ENCODE data around the gene SDF4. TPM values are rescaled to one million over a fixed set of nuclear protein-coding genes. Genes with fewer than 3 reads are reported as not detected.

The SDF4 gene
- total RNA-seq, 1 experiment from 2014 or later: 139 TPM

DNA sequence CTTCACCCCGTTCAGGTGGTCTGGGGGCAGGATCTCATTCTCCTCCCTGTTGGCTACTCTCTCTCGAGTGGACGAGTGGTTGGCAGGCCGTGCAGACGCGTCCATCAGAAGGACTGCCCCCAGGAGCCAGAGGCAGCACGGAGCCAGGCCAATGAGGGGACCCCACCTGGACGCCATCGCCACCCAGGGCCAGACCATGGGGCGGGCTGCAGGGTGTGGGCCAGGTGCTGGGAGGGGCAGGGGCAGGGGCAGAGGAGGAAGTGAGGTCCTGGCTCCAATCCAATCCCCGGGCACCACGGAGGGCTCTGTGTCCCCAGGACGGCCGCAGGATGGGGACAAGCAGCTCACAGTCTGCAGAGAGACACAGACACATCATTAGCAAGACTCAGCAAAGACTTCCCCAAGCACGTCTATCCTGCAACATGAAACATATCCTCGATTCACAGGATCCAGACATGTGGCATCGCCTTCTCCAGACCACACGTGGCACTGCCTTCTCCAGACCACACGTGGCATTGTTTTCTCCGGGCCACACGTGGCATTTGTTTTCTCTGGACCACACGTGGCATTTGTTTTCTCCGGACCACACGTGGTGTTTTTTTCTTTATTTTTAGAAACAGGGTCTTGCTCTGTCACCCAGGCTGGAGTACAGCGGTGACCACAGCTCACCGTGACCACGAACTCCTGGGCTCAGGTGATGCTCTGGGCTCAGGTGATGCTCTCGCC lies 3.0 kb downstream of the SDF4 start:
- Histone ChIP-seq H3K27me3 (ENCODE audit: insufficient read depth, low read depth) (no peaks in the 10 kb centered on the region), H3K27ac (no peak overlapping the region), H3K9me2 (ENCODE audit: insufficient read depth) (no peaks in the 10 kb centered on the region), H3K9me3 (ENCODE audit: insufficient read depth, low read depth) (no peaks in the 10 kb centered on the region), H3K36me3 (ENCODE audit: low read depth) (no peaks in the 10 kb centered on the region), H3K4me3 (no peak overlapping the region), H4K20me1 (ENCODE audit: insufficient read depth) (peaks cover 33% of the 10 kb centered on the region), H3K4me2 (no peak overlapping the region), H2AFZ (no peak overlapping the region), H3K79me2 (ENCODE audit: low read depth) (peaks cover 66% of the 10 kb centered on the region), H3K4me1 (replicated peaks; ENCODE audit: insufficient read depth) (peaks cover 22% of the 10 kb centered on the region), H3F3A (ENCODE audit: insufficient read depth, low read depth) (peaks cover 9% of the 10 kb centered on the region; the same call in 1 of the 2 replicates)
- TF ChIP-seq, protein P1, sequence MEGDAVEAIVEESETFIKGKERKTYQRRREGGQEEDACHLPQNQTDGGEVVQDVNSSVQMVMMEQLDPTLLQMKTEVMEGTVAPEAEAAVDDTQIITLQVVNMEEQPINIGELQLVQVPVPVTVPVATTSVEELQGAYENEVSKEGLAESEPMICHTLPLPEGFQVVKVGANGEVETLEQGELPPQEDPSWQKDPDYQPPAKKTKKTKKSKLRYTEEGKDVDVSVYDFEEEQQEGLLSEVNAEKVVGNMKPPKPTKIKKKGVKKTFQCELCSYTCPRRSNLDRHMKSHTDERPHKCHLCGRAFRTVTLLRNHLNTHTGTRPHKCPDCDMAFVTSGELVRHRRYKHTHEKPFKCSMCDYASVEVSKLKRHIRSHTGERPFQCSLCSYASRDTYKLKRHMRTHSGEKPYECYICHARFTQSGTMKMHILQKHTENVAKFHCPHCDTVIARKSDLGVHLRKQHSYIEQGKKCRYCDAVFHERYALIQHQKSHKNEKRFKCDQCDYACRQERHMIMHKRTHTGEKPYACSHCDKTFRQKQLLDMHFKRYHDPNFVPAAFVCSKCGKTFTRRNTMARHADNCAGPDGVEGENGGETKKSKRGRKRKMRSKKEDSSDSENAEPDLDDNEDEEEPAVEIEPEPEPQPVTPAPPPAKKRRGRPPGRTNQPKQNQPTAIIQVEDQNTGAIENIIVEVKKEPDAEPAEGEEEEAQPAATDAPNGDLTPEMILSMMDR (conservative IDR thresholded peaks at IDR 0.05): no peak
- no peak for TF ChIP-seq EZH2 (IDR thresholded peaks at IDR 0.05; ENCODE audit: low read depth)
- ChIA-PET POLR2A (ENCODE audit: unreplicated experiment) (no interaction called here), CTCF (no interaction called here)
- DNase-seq: no peak
- BruUV-seq (replicated peaks): no TSS peak
- intact Hi-C loops (cut with micrococcal nuclease; ENCODE audit: unreplicated experiment): no loop called here

DNA sequence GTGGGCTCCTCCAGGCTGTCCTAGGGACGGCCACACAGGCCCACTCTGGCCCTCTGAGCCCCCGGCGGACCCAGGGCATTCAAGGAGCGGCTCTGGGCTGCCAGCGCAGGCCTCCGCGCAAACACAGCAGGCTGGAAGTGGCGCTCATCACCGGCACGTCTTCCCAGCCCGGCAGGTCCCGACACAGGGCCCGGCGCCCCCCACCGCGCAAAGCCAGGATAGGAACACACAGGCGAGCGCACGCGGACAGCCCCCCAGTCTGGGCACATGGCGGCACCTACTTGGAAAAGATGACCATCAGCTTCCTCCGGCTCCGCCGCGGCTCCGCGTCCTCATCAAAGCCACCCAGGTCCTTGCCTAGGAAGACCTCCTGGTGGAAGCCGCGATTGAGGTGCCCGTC lies 3.6 kb downstream of the SDF4 start:
- ChIA-PET POLR2A (ENCODE audit: unreplicated experiment) (no interaction called here), CTCF (no interaction called here)
- Histone ChIP-seq H3K27ac (no peak overlapping the region), H3K4me3 (no peak overlapping the region), H3K9me3 (ENCODE audit: insufficient read depth, low read depth) (no peaks in the 10 kb centered on the region), H3K79me2 (ENCODE audit: low read depth) (peaks cover 60% of the 10 kb centered on the region), H3K9me2 (ENCODE audit: insufficient read depth) (no peaks in the 10 kb centered on the region), H3K36me3 (ENCODE audit: low read depth) (no peaks in the 10 kb centered on the region; the same call in 1 of the 2 replicates), H3K4me2 (no peak overlapping the region), H3K4me1 (replicated peaks; ENCODE audit: insufficient read depth) (peaks cover 16% of the 10 kb centered on the region), H2AFZ (no peak overlapping the region), H3K27me3 (ENCODE audit: insufficient read depth, low read depth) (no peaks in the 10 kb centered on the region), H3F3A (ENCODE audit: insufficient read depth, low read depth) (peaks cover 5% of the 10 kb centered on the region; the same call in 1 of the 2 replicates), H4K20me1 (ENCODE audit: insufficient read depth) (peaks cover 30% of the 10 kb centered on the region)
- BruUV-seq (replicated peaks): no TSS peak
- intact Hi-C loops (cut with micrococcal nuclease; ENCODE audit: unreplicated experiment): no loop called here
- TF ChIP-seq EZH2 (IDR thresholded peaks at IDR 0.05; ENCODE audit: low read depth): no peak
- TF ChIP-seq, protein P1 (conservative IDR thresholded peaks at IDR 0.05): no peak
- no peak for DNase-seq

DNA sequence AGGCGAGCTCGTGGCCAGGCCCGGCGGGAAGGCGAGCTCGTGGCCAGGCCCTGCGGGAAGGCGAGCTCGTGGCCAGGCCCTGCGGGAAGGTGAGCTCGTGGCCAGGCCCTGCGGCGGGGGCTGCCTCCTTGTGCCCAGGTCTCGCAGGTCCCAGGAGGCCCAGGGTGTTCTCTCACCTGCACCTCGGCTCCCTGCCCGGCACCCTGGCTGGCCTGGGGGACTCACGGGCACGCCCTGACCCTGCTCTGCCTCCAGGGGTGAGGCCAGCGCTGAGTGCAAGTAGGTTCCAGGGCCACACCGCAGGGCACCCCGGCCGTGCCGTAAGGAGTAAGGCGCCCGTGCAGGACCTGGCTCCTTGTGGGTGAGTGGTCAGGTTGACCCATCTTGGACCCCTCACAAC lies 4.4 kb downstream of the SDF4 start:
- intact Hi-C loops (cut with micrococcal nuclease; ENCODE audit: unreplicated experiment): no loop called here
- Histone ChIP-seq H3K9me3 (ENCODE audit: insufficient read depth, low read depth) (no peaks in the 10 kb centered on the region), H3F3A (ENCODE audit: insufficient read depth, low read depth) (peaks cover 5% of the 10 kb centered on the region; the same call in 1 of the 2 replicates), H3K4me2 (no peak overlapping the region), H3K4me3 (no peak overlapping the region), H3K27me3 (ENCODE audit: insufficient read depth, low read depth) (no peaks in the 10 kb centered on the region), H3K4me1 (replicated peaks; ENCODE audit: insufficient read depth) (peaks cover 11% of the 10 kb centered on the region), H3K79me2 (ENCODE audit: low read depth) (peaks cover 55% of the 10 kb centered on the region), H4K20me1 (ENCODE audit: insufficient read depth) (peaks cover 30% of the 10 kb centered on the region), H2AFZ (no peak overlapping the region), H3K36me3 (ENCODE audit: low read depth) (no peaks in the 10 kb centered on the region; the same call in 1 of the 2 replicates), H3K9me2 (ENCODE audit: insufficient read depth) (no peaks in the 10 kb centered on the region), H3K27ac (no peak overlapping the region)
- POLR2A ChIA-PET (ENCODE audit: unreplicated experiment): no interaction called here
- CTCF ChIA-PET: no interaction called here
- no TSS peak for BruUV-seq (replicated peaks)
- no peak for TF ChIP-seq EZH2 (IDR thresholded peaks at IDR 0.05; ENCODE audit: low read depth)
- TF ChIP-seq, protein P1 (conservative IDR thresholded peaks at IDR 0.05): no peak
- DNase-seq: no peak
